Endothelial cell of umbilical vein (primary cell): ENCODE measurements around the gene STARD4.

Source experiments
- EZH2 ChIP-seq: IDR thresholded peaks from 2 replicates; pipeline ENCODE4 v1.6.1; 2012; ENCODE audit warnings: borderline replicate concordance, low read depth, mild to moderate bottlenecking, moderate library complexity, low read length, inconsistent platforms; ENCODE audit not compliant: severe bottlenecking
- FOS ChIP-seq: IDR thresholded peaks from 2 replicates; pipeline ENCODE4 v1.6.1; 2011; ENCODE audit warnings: mild to moderate bottlenecking, low read length, moderate library complexity, borderline replicate concordance; ENCODE audit not compliant: insufficient read depth
- GATA2 ChIP-seq: IDR thresholded peaks from 2 replicates; pipeline ENCODE4 v1.7.0; 2011; ENCODE audit warnings: low read depth, mild to moderate bottlenecking, moderate library complexity, mixed read lengths, low read length; ENCODE audit not compliant: insufficient read length, insufficient read depth
- JUN ChIP-seq: IDR thresholded peaks from 2 replicates; pipeline ENCODE4 v1.6.1; 2011; ENCODE audit warnings: borderline replicate concordance, low read depth; ENCODE audit not compliant: insufficient read length, insufficient read depth
- MYC ChIP-seq: IDR thresholded peaks from one replicate; pipeline ENCODE4 v1.6.1; 2011; ENCODE audit warnings: mild to moderate bottlenecking, low read depth, low read length
- POLR2A ChIP-seq: IDR thresholded peaks from 2 replicates; pipeline ENCODE4 v1.6.1; 2012; ENCODE audit warnings: low read depth, mild to moderate bottlenecking, control low read depth, low read length
- POLR2AphosphoS5 ChIP-seq: IDR thresholded peaks from 2 replicates; pipeline ENCODE4 v1.6.1; 2012; ENCODE audit warnings: low read depth, mild to moderate bottlenecking, control low read depth, low read length, moderate library complexity; ENCODE audit not compliant: insufficient read depth
- TF ChIP-seq, protein P1 (sequence below), 2 donors: IDR thresholded peaks; 1 replicate in 1 of 2; 2 replicates in 1 of 2; pipeline ENCODE4 v1.5.1; 2011; ENCODE audit warnings: low read length in 2 of 2, mild to moderate bottlenecking in 2 of 2, moderate library complexity in 2 of 2, control low read depth in 1 of 2, inconsistent platforms in 1 of 2, low read depth in 1 of 2; ENCODE audit not compliant: insufficient read depth in 1 of 2; ENCODE audit errors: extremely low read depth in 1 of 2
- TF ChIP-seq, protein P2 (sequence below): IDR thresholded peaks from 2 replicates; pipeline ENCODE4 v1.6.1; 2011; ENCODE audit not compliant: insufficient read depth, insufficient read length

DNA sequence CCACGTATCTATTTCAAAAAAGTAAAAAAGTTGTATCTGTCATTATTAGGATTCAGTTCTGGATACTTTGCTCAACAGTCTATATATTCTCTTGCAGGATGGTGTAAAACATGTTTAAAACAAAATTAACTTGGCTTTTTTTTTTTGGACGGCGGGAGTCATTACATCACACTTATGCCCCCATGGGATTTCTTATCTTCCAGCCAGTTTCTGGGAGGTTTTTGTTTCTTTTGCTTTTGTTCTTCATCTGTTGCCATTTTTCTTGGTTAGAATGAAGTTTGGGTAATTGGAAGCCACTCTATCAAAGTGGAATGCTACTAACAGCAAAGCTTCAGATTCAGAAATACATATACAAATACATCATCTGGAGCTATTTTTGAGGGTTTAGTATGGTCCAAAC is 1.8 kb upstream of the STARD4 start:
- TF ChIP-seq, protein P1, sequence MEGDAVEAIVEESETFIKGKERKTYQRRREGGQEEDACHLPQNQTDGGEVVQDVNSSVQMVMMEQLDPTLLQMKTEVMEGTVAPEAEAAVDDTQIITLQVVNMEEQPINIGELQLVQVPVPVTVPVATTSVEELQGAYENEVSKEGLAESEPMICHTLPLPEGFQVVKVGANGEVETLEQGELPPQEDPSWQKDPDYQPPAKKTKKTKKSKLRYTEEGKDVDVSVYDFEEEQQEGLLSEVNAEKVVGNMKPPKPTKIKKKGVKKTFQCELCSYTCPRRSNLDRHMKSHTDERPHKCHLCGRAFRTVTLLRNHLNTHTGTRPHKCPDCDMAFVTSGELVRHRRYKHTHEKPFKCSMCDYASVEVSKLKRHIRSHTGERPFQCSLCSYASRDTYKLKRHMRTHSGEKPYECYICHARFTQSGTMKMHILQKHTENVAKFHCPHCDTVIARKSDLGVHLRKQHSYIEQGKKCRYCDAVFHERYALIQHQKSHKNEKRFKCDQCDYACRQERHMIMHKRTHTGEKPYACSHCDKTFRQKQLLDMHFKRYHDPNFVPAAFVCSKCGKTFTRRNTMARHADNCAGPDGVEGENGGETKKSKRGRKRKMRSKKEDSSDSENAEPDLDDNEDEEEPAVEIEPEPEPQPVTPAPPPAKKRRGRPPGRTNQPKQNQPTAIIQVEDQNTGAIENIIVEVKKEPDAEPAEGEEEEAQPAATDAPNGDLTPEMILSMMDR (IDR thresholded peaks at IDR 0.05; ENCODE audit: extremely low read depth in 1 of 2, insufficient read depth in 1 of 2, low read depth in 1 of 2, low read length in 2 of 2), result no peak
- TF ChIP-seq POLR2A (no peak), MYC (no peak), EZH2 (no peak), GATA2 (no peak), FOS (no peak), JUN (no peak), POLR2AphosphoS5 (no peak)
- TF ChIP-seq, protein P2, sequence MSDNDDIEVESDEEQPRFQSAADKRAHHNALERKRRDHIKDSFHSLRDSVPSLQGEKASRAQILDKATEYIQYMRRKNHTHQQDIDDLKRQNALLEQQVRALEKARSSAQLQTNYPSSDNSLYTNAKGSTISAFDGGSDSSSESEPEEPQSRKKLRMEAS, result no peak
